HG02840 (cell line): Measurements from ENCODE around the gene UBE2D2.

Experiments used
- ATAC-seq: cut with Tn5 transposase; IDR thresholded peaks from one replicate; pipeline ENCODE4 v1.9.1; 2021; ENCODE audit warnings: mild to moderate bottlenecking, moderate library complexity, moderate number of reproducible peaks; ENCODE audit not compliant: unreplicated experiment, low FRiP score

The UBE2D2 gene

GRCh38 chr5:139646111-139646510, 85.0 kb downstream of the UBE2D2 start:
- no peak for ATAC-seq

DNA sequence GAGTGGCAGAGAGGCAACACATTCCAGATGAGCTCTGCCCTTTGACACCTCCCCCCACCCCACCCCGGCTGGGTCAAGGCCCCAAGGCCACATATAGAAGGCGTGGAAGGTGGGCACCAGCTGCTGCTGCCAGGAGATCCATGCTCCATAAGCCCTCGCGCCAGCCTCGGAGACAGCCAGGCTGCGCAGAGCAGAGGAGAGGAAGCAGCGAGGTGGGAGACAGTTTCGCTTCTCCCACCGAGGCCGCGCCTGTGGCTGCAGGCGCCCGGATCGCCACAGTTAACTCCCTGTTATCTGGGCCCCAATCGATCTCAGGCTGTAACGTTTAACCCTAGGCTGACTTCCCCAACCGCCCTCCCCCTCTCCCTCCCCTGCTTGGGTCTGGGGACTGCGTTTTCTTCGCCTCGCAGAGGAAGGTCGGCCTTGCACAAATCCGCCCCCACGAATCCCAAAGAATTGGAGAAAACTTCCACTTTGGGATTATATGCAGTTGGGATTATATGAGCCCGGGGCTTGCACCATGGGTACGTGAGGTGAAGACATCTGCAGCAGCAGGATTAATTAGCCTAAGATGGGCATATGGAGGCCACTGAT, 85.9 kb downstream of the UBE2D2 start:
- ATAC-seq: no peak

DNA sequence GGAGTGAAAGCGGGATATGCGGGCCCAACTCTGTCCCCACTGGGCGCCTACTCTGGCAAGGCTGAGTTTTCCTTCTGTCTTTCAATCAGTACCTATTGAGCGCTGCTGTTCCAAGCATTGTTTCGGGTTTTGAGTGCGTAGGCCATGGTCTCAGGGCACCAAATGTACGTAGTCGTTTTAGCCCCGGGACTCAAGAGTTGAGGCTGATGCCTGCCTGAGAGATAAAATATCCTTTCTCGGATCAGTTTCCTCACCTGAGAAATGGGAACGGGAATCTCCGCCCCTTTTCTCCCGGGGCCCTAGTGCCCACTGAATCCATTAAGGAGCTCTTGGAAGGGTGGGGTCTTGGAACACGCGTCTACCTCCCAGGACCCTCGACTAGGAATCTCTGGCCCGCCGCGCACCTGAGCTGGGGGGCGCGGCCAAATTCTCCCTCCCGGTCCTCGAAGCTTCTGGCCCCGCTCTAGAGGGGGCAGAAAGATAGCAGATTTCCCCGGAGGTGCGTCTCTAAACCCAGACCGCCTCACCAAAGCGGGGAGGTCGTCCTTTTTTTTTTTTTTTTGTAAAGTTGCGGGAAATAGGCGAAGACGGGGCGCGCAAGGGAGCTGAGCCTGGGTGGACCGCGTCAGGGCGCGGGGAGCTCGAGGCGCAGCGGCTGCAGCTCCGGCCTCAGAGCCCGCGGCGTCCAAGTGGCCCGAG, 86.5 kb downstream of the UBE2D2 start:
- ATAC-seq: no peak

DNA sequence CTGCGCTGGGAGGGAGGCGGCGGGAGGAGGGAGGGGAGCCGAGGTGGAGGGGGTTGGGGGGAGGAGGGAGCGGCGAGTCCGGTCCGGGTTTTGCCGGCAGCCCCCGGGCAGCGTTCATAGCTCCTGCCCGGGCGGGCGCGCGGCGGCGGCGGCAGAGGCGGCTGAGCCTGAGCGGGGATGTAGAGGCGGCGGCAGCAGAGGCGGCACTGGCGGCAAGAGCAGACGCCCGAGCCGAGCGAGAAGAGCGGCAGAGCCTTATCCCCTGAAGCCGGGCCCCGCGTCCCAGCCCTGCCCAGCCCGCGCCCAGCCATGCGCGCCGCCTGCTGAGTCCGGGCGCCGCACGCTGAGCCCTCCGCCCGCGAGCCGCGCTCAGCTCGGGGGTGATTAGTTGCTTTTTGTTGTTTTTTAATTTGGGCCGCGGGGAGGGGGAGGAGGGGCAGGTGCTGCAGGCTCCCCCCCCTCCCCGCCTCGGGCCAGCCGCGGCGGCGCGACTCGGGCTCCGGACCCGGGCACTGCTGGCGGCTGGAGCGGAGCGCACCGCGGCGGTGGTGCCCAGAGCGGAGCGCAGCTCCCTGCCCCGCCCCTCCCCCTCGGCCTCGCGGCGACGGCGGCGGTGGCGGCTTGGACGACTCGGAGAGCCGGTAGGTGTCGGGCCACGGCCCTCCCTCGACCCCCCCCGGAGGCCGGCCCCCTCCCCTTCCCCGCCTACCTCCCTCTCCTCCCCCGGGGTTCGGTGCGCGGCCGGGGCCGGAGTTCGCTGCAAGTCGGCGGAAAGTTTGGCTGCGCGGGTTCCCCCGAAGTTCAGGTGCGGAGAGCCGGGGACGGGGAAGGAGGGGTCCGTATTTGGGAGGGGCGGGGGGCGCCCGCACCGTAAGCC, 87.3 kb downstream of the UBE2D2 start, which contains the start of gene CXXC5:
TSS of gene CXXC5 (plus strand) at position 145 of the 877 bp plus-strand sequence. CDS start 32,175 bp downstream, outside the sequence.
- no peak for ATAC-seq

DNA sequence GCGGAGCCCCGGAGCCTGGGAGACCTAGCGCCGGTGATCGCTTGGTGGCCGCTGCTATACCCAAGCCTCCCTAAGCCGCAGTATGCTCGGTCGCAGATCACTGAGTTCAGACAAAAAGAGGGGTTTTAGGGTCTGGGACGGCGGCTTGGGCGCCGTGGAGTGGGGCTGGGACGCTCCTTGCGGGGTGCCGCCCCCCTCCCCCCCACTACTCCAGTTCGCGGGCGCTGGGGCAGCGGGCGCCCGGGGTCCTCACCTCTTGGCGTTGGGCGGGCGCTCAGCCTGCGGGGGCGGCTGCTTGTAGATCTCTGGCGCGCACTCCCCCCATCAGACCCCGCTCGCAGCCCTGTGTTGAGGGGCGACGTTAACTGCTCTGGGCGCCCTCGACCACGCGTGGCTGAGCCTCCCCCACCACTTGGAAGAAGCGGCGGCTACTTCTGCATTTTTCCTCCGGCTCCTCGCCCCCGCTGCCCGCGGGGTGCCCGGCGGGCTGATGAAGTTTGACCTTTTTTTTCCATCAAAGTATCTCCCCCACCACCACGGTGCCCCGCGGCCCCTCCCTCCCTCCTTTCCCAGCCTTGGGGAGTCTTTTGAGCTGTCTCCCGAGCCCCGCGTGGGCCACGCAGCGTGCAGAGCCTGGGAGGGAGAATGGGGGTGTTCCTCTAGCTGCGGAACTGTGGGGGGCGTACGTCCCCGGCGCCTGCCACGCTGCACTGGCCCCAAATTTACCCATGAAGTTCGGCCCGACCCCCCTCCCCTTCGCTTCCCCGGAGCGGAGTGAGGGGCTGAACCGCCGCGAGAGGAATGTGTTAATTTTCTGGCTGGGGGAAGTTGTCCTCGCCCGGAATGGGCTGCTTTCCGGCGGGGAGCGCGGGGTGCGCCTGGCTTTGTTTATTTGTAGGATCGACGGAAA, 88.2 kb downstream of the UBE2D2 start:
- no peak for ATAC-seq

- no peak for ATAC-seq
Measured at GRCh38 chr5:139650031-139650688, 89.0 kb downstream of the UBE2D2 start.

- ATAC-seq: no peak
Measured at GRCh38 chr5:139650689-139651042, 89.5 kb downstream of the UBE2D2 start.

GRCh38 chr5:139651043-139651834, 90.1 kb downstream of the UBE2D2 start:
- ATAC-seq: no peak

GRCh38 chr5:139651853-139652787, 91.0 kb downstream of the UBE2D2 start:
- ATAC-seq: peak; percentile 42

- ATAC-seq: no peak
Measured at GRCh38 chr5:139652788-139653241, 91.7 kb downstream of the UBE2D2 start.

GRCh38 chr5:139653616-139654015, 92.5 kb downstream of the UBE2D2 start:
- ATAC-seq: no peak

DNA sequence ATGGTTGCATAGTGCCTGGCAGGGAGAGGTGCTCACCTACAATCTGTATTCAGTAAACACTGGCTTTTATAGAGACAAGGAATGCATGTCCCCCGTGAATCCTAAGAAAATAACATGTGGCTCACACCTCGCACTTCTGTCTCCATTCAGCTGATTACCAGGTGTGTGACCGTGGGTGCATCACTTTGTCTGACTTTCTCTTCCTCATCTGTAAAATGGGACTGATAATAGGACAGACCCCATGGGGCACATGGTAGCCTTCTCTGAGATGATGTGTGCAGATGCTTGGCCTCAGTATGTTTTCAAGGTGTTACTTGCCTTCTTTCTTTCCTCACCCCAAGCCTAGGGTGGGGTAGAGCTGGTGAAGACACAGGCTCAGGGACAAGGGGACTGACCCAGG, 93.3 kb downstream of the UBE2D2 start:
- ATAC-seq: no peak

- no peak for ATAC-seq
Measured at GRCh38 chr5:139654871-139655491, 93.8 kb downstream of the UBE2D2 start.

- no peak for ATAC-seq
Measured at GRCh38 chr5:139655727-139656271, 94.7 kb downstream of the UBE2D2 start.

DNA sequence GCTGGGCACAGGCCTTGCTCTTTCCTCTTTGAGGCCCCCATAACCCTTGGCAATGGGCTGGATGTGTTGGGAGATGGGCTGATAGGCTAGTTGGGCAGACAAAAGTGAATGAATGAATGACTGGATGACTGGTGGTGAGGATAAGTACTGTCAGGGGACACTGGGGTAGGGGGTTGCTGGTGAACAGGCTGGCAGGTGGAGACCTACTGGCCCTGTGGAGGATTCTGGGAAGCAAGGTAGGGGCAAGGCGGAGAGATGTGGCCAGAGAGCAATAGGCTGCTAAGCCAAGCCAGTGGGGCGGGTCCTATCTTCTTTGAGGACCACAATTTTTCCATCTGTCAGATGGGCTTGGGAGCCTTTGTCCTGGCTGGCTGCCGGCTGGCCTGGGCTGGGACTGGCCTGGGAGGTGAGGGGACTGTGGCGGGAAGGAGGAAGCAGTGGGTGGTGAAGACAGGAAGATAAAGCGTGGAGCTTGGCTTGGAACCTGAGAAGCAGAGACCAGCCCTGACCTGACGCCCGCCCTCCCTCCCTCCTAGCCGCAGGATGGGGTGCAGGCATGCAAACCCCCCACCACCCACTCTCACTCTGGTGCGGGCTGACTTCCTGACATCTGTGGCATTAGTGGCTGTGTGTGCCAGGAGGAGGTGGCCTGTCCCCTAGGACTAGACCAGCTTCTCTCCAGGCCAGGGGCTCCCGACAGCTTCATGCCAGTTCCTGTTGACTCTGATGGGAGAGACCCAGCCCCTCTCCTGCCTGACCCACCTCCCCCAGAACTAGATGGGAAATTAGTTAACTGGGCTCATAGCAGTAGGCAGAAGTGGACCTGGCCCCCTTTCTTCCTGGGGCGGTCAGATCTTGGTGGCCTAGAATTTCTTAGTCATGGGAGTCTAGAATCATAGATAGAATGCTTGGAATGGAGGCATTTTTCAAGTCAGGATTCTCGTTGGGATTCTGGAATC, 96.5 kb downstream of the UBE2D2 start:
- no peak for ATAC-seq

DNA sequence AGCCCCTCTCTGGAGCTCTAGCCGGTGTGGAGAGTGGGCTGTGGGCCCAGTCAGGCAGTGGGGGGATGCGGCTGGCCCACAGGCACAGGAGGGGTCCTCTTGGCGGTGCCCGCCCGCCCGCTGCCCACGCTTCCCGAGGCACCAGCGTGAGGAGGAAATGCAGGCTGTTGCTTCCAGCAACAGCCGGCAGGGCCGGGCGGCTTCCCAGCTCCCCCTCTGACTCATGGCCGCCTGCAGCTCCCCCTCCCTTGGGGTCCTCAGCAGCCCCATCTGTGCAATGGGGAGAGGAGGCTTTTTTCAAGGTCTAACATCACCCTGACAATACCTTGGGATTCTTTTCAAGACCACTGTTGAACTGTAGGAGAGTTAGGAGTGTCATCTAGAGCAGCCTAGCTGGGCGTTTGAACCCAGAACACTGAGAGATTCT, 97.4 kb downstream of the UBE2D2 start:
- no peak for ATAC-seq
